DOHH2 (cell line): ENCODE results near the gene PRPH.

Experiments used
- CTCF ChIP-seq: fragments of 200-600 bp; sonication (generic); IDR thresholded peaks from one replicate; pipeline ENCODE4 v1.5.1; 2014; ENCODE audit warnings: antibody characterized with exemption, mild to moderate bottlenecking, low read depth, low read length; ENCODE audit not compliant: poor library complexity, severe bottlenecking
- EZH2phosphoT487 ChIP-seq: fragments of 200-600 bp; sonication (generic); IDR thresholded peaks from 2 replicates; pipeline ENCODE4 v1.6.1; 2017; ENCODE audit warnings: borderline replicate concordance, mild to moderate bottlenecking, antibody characterized with exemption, low read length, moderate library complexity, mixed read lengths

- TF ChIP-seq CTCF (no peak), EZH2phosphoT487 (no peak)
These were observed 6.8 kb downstream of the PRPH start for GRCh38 chr12:49301760-49302159.
